LNCaP clone FGC (cell line): Measurements from ENCODE around the gene SLC35E3.

ENCODE experiments used
- DNase-seq: peaks from one replicate; pipeline ENCODE4 v3.0.0-alpha.2; 2011; ENCODE audit warnings: low read depth
- H3K4me3 ChIP-seq: 2 replicates; pipeline ENCODE4 v1.5.1; 2011; ENCODE audit warnings: mild to moderate bottlenecking, low read depth, low read length, control low read depth
- TF ChIP-seq, protein P1 (sequence below): IDR thresholded peaks from 2 replicates; pipeline ENCODE4 v1.5.1; 2012; ENCODE audit warnings: mild to moderate bottlenecking; ENCODE audit not compliant: control insufficient read depth, insufficient read depth; ENCODE audit errors: extremely low read depth

The SLC35E3 gene

DNA sequence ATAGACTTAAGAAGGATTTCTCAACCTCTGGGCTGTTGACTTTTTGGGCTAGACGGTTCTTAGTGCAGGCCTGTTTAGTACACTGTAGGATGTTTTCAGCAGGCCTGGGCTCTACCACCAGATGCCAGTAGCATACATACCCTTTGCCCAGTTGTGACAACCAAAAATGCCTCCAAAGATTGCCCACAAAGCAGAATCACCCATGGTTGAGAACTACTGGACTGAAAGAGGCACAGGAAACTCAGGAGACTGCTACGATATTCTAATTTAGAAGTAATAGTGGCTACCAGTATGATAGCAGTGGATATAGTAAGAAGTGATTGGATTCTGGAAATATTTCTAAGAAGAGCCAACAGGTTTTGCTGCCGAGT is 15.5 kb downstream of the SLC35E3 start:
- DNase-seq: no peak
- TF ChIP-seq, protein P1, sequence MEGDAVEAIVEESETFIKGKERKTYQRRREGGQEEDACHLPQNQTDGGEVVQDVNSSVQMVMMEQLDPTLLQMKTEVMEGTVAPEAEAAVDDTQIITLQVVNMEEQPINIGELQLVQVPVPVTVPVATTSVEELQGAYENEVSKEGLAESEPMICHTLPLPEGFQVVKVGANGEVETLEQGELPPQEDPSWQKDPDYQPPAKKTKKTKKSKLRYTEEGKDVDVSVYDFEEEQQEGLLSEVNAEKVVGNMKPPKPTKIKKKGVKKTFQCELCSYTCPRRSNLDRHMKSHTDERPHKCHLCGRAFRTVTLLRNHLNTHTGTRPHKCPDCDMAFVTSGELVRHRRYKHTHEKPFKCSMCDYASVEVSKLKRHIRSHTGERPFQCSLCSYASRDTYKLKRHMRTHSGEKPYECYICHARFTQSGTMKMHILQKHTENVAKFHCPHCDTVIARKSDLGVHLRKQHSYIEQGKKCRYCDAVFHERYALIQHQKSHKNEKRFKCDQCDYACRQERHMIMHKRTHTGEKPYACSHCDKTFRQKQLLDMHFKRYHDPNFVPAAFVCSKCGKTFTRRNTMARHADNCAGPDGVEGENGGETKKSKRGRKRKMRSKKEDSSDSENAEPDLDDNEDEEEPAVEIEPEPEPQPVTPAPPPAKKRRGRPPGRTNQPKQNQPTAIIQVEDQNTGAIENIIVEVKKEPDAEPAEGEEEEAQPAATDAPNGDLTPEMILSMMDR: no peak
- H3K4me3 ChIP-seq: no peak overlapping the region

DNA sequence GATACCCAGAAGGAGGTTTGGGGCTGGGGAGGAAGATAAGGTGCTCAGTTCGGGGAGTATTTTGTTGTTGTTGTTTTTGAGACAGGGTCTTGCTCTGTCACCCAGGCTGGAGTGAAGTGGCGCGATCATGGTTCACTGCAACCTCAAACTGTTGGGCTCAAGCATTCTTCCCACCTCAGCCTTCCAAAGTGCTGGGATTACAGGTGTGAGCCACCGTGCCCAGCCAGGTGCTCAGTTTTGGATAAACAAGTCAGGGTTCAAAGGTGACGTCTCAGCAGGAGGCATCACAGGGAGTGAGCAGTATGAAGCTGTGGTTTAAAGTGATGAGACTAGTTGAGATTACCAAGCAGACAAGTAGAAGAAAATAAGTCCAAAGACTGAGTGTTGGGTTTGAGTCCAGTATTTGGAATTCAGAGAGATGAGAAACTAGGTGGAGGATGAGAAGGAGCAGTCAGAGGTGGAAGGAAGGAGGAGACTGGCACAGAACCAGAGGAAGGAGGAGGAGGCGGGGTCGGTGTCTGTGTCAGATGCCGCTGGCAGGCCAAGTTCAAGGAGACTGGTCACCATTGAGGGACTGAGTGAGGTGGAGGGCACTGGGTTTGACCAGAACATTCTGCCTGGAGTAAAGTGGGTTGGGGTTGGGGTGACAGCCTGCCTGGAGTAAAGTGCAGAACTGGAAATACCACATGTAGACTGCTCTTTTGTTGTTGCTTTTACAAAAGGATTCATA is 16.1 kb downstream of the SLC35E3 start:
- H3K4me3 ChIP-seq: no peak overlapping the region
- TF ChIP-seq, protein P1: no peak
- DNase-seq: no peak

DNA sequence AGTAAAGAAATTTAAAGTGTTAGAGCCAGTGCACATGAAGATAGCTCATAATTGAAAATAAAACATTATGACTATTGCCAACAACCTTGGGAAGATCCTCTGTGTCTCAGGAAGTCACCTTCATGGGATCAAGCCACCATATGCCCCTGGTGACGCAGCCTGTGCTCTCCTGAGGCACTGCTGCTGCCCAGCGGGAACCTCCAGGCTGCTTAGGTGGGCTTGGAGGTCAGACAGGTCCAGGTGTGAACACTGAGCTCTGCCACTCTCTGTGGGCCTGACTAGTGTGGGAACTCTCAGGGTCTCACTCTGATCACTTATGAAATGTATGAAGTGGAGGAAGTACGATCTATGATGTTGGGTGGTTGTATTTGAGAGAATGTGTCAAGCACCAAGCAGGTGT is 16.7 kb downstream of the SLC35E3 start:
- DNase-seq: no peak
- H3K4me3 ChIP-seq: no peak overlapping the region
- TF ChIP-seq, protein P1: no peak

DNA sequence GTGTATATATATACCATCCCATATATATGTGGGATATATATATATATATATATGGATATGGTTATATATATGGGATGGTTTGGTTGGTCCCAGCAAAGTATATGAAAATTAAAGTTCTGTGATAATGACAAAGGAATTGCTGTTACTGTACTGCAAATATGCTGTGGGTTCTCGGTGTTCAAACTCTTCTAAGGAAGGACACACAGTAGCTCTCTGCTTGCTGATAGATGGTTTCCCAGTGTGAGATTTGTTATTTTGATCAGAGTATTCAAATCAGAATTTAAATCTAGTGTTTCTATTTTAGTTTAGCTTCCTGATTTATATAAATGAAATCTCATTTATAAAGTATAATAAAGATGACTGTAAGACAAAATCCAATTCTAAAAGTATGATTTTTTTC is 19.7 kb downstream of the SLC35E3 start:
- H3K4me3 ChIP-seq: no peak overlapping the region
- TF ChIP-seq, protein P1: no peak
- no peak for DNase-seq

DNA sequence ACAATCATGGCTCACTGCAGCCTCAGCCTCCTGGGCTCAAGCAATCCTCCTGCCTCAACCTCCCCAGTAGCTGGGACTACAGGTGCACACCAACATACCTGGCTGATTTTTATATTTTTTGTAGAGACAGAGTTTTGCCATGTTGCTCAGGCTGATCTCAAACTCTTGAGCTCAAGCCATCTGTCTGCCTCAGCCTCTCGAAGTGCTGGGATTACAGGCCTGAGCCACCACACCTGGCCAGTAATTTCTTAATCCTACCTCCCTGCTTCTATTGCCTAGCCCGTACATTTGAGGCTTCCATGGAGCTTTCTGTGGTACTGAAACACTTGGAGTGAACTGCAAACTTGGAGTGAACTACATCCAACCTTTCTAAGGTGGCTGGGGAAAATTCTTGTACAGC is 20.7 kb downstream of the SLC35E3 start:
- TF ChIP-seq, protein P1: no peak
- no peak overlapping the region for H3K4me3 ChIP-seq
- DNase-seq: no peak

DNA sequence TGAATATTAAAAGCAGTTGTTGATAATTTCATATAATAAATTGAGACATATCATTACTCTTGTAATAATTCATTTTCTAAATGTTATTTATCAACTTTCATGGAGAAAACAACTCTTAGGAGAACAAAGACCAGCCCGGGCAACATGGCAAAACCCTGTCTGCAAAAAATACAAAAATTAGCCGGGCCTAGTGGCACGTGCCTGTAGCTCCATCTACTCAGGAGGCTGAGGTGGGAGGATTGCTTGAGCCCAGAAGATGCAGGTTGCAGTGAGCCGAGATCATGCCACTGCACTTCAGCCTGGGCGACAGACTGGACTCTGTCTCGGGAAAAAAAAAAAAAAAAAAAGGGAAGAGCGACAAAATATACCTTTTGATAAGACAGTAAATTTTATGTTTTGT is 21.2 kb downstream of the SLC35E3 start:
- no peak for DNase-seq
- no peak overlapping the region for H3K4me3 ChIP-seq
- TF ChIP-seq, protein P1: no peak

DNA sequence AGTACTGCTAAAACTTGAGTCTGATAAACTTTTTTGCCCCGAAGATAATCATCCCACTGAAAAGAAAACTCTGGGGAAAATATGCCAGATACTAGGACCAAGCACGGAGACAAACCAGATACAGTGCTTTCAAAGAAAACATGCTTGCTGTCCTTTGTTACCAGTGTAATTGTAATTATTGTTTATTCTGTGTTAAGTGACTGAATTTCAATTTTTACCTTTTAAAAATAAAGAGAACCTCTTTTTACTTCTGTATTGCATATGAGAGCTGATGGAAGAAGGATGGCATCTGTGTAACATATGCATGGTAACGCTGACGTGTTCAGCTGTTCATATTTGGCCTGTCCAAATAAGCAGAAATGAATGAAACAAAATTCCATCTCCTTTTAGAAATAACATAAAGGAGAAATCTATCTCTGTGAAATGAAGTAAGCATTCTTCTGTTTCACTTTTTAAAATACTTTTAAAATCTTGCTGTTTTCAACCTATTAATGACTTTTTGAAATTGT is 22.5 kb downstream of the SLC35E3 start:
- no peak overlapping the region for H3K4me3 ChIP-seq
- TF ChIP-seq, protein P1: no peak
- DNase-seq: no peak
